ENCODE data around the gene TOMM6. TPM values are rescaled to one million over a fixed set of nuclear protein-coding genes. Genes with fewer than 3 reads are reported as not detected.

TOMM6 gene
- total RNA-seq, 2 donors from 2014 or later, result 207 to 212 TPM

DNA sequence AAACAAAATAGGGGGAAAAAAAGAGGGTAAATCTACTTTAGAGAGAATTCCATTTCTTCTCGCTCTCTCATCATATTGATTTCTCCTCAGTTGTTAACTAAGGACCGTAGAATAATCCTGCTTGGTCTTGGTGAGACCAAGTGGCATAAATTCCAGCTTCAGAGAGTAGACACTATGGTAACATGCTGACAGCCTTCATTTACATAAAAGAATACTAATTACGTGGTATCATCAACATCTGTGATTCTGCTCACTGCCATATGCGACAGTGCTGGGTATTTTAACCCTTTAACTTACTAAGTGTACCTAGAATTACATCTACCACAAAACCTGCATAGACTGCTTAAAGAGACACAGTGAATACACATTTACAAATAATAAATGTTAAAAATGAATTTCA is 27.1 kb downstream of the TOMM6 start:
- H3K27ac Mint-ChIP-seq, result no peak overlapping the region
- H3K36me3 Mint-ChIP-seq (ENCODE audit: low read depth), result peaks cover 2% of the 10 kb centered on the region
- TF ChIP-seq, protein P1, sequence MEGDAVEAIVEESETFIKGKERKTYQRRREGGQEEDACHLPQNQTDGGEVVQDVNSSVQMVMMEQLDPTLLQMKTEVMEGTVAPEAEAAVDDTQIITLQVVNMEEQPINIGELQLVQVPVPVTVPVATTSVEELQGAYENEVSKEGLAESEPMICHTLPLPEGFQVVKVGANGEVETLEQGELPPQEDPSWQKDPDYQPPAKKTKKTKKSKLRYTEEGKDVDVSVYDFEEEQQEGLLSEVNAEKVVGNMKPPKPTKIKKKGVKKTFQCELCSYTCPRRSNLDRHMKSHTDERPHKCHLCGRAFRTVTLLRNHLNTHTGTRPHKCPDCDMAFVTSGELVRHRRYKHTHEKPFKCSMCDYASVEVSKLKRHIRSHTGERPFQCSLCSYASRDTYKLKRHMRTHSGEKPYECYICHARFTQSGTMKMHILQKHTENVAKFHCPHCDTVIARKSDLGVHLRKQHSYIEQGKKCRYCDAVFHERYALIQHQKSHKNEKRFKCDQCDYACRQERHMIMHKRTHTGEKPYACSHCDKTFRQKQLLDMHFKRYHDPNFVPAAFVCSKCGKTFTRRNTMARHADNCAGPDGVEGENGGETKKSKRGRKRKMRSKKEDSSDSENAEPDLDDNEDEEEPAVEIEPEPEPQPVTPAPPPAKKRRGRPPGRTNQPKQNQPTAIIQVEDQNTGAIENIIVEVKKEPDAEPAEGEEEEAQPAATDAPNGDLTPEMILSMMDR (conservative IDR thresholded peaks at IDR 0.05), result no peak
- H3K27me3 Mint-ChIP-seq (ENCODE audit: insufficient read depth), result no peaks in the 10 kb centered on the region
- no peaks in the 10 kb centered on the region for H3K9me3 Mint-ChIP-seq
- H3K4me3 ChIP-seq (ENCODE audit: low read length), result no peak overlapping the region
- H3K36me3 ChIP-seq (ENCODE audit: control insufficient read depth, insufficient read depth, low read length), result no peaks in the 10 kb centered on the region
- H3K4me3 Mint-ChIP-seq, result no peak overlapping the region
- no peak for DNase-seq
- H3K9me3 ChIP-seq (ENCODE audit: control insufficient read depth, low read length), result no peaks in the 10 kb centered on the region
- no peak overlapping the region for H3K27ac ChIP-seq (ENCODE audit: low read depth, low read length)
- H3K4me1 Mint-ChIP-seq, result peaks cover 5% of the 10 kb centered on the region
- no peak overlapping the region for H3K9ac ChIP-seq (ENCODE audit: extremely low read depth, low read length, poor library complexity, severe bottlenecking)
- 92 to 100% methylated on average over 1 to 4 of the region's 4 CpGs for WGBS, 2 experiments (ENCODE audit: insufficient coverage in 1 of 2, insufficient read length in 1 of 2)
- no peaks in the 10 kb centered on the region for H3K4me1 ChIP-seq (ENCODE audit: control insufficient read depth, insufficient read depth, low read length)
- H3K27me3 ChIP-seq (ENCODE audit: control insufficient read depth, insufficient read depth, low read length, poor library complexity, severe bottlenecking), result no peaks in the 10 kb centered on the region

DNA sequence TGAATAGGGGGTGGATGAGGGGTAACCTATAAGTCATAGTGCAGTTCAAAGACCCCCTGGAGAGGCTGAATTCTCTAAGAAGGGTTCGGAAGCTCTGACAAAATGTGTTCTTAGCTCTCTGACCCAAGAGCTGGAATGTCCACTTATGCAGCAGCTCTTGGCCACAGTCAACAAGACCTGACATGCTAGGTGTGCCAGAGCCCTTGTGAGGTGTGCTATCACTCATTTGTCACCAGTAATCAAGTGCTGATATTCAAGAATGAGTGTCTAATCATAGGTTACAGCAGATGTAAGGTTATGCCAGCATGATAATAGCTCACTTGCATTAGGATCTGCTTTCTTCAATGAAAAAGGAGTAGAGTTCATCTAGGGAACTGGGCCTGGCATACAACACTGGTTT is 28.1 kb downstream of the TOMM6 start:
- Histone ChIP-seq H3K36me3 (ENCODE audit: control insufficient read depth, insufficient read depth, low read length) (no peaks in the 10 kb centered on the region), H3K27ac (ENCODE audit: low read depth, low read length) (no peak overlapping the region), H3K9me3 (ENCODE audit: control insufficient read depth, low read length) (no peaks in the 10 kb centered on the region), H3K4me1 (ENCODE audit: control insufficient read depth, insufficient read depth, low read length) (no peaks in the 10 kb centered on the region), H3K27me3 (ENCODE audit: control insufficient read depth, insufficient read depth, low read length, poor library complexity, severe bottlenecking) (no peaks in the 10 kb centered on the region), H3K4me3 (ENCODE audit: low read length) (no peak overlapping the region), H3K9ac (ENCODE audit: extremely low read depth, low read length, poor library complexity, severe bottlenecking) (no peak overlapping the region)
- Mint-ChIP-seq H3K27me3 (ENCODE audit: insufficient read depth) (no peaks in the 10 kb centered on the region), H3K36me3 (ENCODE audit: low read depth) (peaks cover 2% of the 10 kb centered on the region), H3K4me1 (peaks cover 5% of the 10 kb centered on the region), H3K27ac (no peak overlapping the region), H3K4me3 (no peak overlapping the region), H3K9me3 (no peaks in the 10 kb centered on the region)
- WGBS, 2 experiments (ENCODE audit: insufficient coverage in 1 of 2, insufficient read length in 1 of 2), result 71 to 90% methylated on average over 1 of the region's 1 CpG
- TF ChIP-seq, protein P1 (conservative IDR thresholded peaks at IDR 0.05), result no peak
- DNase-seq, result no peak

DNA sequence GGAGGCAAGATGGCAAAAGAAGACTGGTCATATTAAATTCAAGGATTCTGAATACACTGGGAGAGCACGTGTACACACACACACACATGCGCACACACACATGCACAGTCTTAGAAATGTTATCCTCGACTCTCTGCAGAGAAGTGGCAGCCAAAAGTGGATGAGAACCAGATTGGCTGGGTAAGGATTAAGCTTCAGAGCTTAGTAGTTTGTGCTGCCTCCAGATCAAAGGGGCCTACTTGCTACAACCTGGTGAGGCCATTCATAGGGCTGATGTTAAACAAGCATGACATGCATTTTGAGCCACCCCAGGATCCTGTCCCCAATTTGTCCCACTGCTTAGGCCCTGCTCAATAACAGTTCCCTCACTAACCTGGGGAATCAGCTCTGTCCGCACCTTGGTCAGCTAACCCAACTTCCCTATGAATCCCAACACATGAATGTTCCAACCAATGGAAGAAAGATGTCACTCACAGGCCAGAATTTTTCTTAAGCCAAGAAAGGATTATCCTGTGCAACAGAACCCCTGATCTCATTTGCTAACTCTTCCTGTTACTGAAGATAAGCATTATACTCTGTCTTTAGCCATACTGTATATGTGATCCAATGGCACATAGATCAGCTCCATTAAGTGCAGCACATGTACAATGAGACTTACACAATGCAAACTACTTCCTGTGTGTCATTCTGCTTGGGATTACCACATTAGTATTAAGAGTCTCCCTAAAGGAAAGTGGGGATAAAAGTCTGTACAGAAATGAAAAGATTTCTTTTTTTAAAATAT is 31.0 kb downstream of the TOMM6 start:
- WGBS, 2 experiments (ENCODE audit: insufficient coverage in 1 of 2, insufficient read length in 1 of 2), result 92 to 95% methylated on average over 3 to 4 of the region's 4 CpGs

More for the DNA sequence above, 31.0 kb downstream of the TOMM6 start:
- Histone ChIP-seq H3K4me1 (ENCODE audit: control insufficient read depth, insufficient read depth, low read length) (no peaks in the 10 kb centered on the region), H3K9ac (ENCODE audit: extremely low read depth, low read length, poor library complexity, severe bottlenecking) (no peak overlapping the region), H3K9me3 (ENCODE audit: control insufficient read depth, low read length) (no peaks in the 10 kb centered on the region), H3K36me3 (ENCODE audit: control insufficient read depth, insufficient read depth, low read length) (no peaks in the 10 kb centered on the region), H3K27ac (ENCODE audit: low read depth, low read length) (no peak overlapping the region), H3K4me3 (ENCODE audit: low read length) (no peak overlapping the region), H3K27me3 (ENCODE audit: control insufficient read depth, insufficient read depth, low read length, poor library complexity, severe bottlenecking) (no peaks in the 10 kb centered on the region)
- Mint-ChIP-seq H3K9me3 (no peaks in the 10 kb centered on the region), H3K4me3 (no peak overlapping the region), H3K27ac (no peak overlapping the region), H3K27me3 (ENCODE audit: insufficient read depth) (no peaks in the 10 kb centered on the region), H3K4me1 (peaks cover 5% of the 10 kb centered on the region), H3K36me3 (ENCODE audit: low read depth) (peaks cover 2% of the 10 kb centered on the region)
- TF ChIP-seq, protein P1 (conservative IDR thresholded peaks at IDR 0.05), result no peak
- DNase-seq, result no peak

Measured in endodermal cell (in vitro differentiated cells).